WTC11 (cell line): Measurements from ENCODE around the gene BORCS8. TPM values are rescaled to one million over a fixed set of nuclear protein-coding genes. Genes with fewer than 3 reads are reported as not detected.
A peak's percentile ranks its signal among the peaks of the same experiment; 100 is the strongest.

ENCODE experiments used
- ATF1 ChIP-seq: sonication (generic); formaldehyde crosslinking; IDR thresholded peaks from 2 replicates; pipeline ENCODE4 v1.8.1; 2023; ENCODE audit warnings: mild to moderate bottlenecking, moderate library complexity, missing genetic modification reagents
- CBFB ChIP-seq: sonication (generic); formaldehyde crosslinking; IDR thresholded peaks from 2 replicates; pipeline ENCODE4 v1.8.1; 2022; ENCODE audit warnings: mild to moderate bottlenecking, low read depth, missing genetic modification reagents
- CREM ChIP-seq: sonication (generic); formaldehyde crosslinking; IDR thresholded peaks from 2 replicates; pipeline ENCODE4 v1.8.1; 2022; ENCODE audit warnings: mild to moderate bottlenecking, missing genetic modification reagents, moderate library complexity
- ERG ChIP-seq: fragments of 250-450 bp; sonication (Bioruptor Pico); IDR thresholded peaks from 2 replicates; pipeline ENCODE4 v1.8.0; 2021; ENCODE audit warnings: mild to moderate bottlenecking
- ESRRA ChIP-seq: sonication (generic); formaldehyde crosslinking; IDR thresholded peaks from 2 replicates; pipeline ENCODE4 v1.8.1; 2022; ENCODE audit warnings: mild to moderate bottlenecking, missing genetic modification reagents, borderline replicate concordance
- ETV6 ChIP-seq: sonication (generic); formaldehyde crosslinking; IDR thresholded peaks from 2 replicates; pipeline ENCODE4 v1.8.1; 2022; ENCODE audit warnings: mild to moderate bottlenecking, missing genetic modification reagents
- FOXK1 ChIP-seq: sonication (generic); formaldehyde crosslinking; IDR thresholded peaks from 2 replicates; pipeline ENCODE4 v1.8.0; 2022; ENCODE audit warnings: mild to moderate bottlenecking, moderate library complexity, missing genetic modification reagents
- GRHL2 ChIP-seq: fragments of 250-450 bp; sonication (Bioruptor Pico); IDR thresholded peaks from 2 replicates; pipeline ENCODE4 v1.8.0; 2022; ENCODE audit warnings: mild to moderate bottlenecking, moderate library complexity; ENCODE audit not compliant: insufficient replicate concordance, severe bottlenecking
- IRF2 ChIP-seq: sonication (generic); formaldehyde crosslinking; IDR thresholded peaks from 2 replicates; pipeline ENCODE4 v1.8.0; 2022; ENCODE audit warnings: low read depth, missing genetic modification reagents, borderline replicate concordance
- MLX ChIP-seq: sonication (generic); formaldehyde crosslinking; IDR thresholded peaks from 2 replicates; pipeline ENCODE4 v1.8.1; 2023; ENCODE audit warnings: mild to moderate bottlenecking, missing genetic modification reagents, moderate library complexity
- MYBL2 ChIP-seq: sonication (generic); formaldehyde crosslinking; IDR thresholded peaks from 2 replicates; pipeline ENCODE4 v1.8.1; 2023; ENCODE audit warnings: mild to moderate bottlenecking, moderate library complexity, missing genetic modification reagents
- NFE2L1 ChIP-seq: sonication (generic); formaldehyde crosslinking; IDR thresholded peaks from 2 replicates; pipeline ENCODE4 v1.8.1; 2023; ENCODE audit warnings: missing genetic modification reagents
- NR3C1 ChIP-seq: sonication (generic); formaldehyde crosslinking; conservative IDR thresholded peaks from 2 replicates; pipeline ENCODE4 v1.8.1; 2023; ENCODE audit warnings: low read depth, mild to moderate bottlenecking, missing genetic modification reagents
- SMAD4 ChIP-seq: sonication (generic); formaldehyde crosslinking; IDR thresholded peaks from 2 replicates; pipeline ENCODE4 v1.8.0; 2022; ENCODE audit warnings: mild to moderate bottlenecking, missing genetic modification reagents
- TEAD4 ChIP-seq: sonication (generic); formaldehyde crosslinking; IDR thresholded peaks from 2 replicates; pipeline ENCODE4 v1.8.0; 2022; ENCODE audit warnings: mild to moderate bottlenecking, missing genetic modification reagents
- TP53 ChIP-seq: sonication (generic); formaldehyde crosslinking; IDR thresholded peaks from 2 replicates; pipeline ENCODE4 v1.8.1; 2023; ENCODE audit warnings: mild to moderate bottlenecking, missing genetic modification reagents
- ZNF219 ChIP-seq: sonication (generic); formaldehyde crosslinking; IDR thresholded peaks from 2 replicates; pipeline ENCODE4 v1.8.0; 2023; ENCODE audit warnings: missing genetic modification reagents, mild to moderate bottlenecking, borderline replicate concordance
- ZNF396 ChIP-seq: fragments of 250-450 bp; sonication (Bioruptor Pico); IDR thresholded peaks from 2 replicates; pipeline ENCODE4 v1.8.0; 2021; ENCODE audit warnings: mild to moderate bottlenecking, moderate library complexity, borderline replicate concordance
- ZNF671 ChIP-seq: fragments of 250-450 bp; sonication (Bioruptor Pico); IDR thresholded peaks from 2 replicates; pipeline ENCODE4 v1.8.0; 2021; ENCODE audit warnings: mild to moderate bottlenecking
- total RNA-seq: library from RNA; stranded (reverse); gene quantifications from 3 replicates; pipeline ENCODE4 v1.2.3, GENCODE V29; 2021
- TF ChIP-seq, protein P1 (sequence below): sonication (generic); formaldehyde crosslinking; IDR thresholded peaks from 2 replicates; pipeline ENCODE4 v1.8.0; 2022; ENCODE audit warnings: mild to moderate bottlenecking, missing genetic modification reagents
- TF ChIP-seq, protein P2 (sequence below): sonication (generic); formaldehyde crosslinking; IDR thresholded peaks from 2 replicates; pipeline ENCODE4 v1.8.1; 2023; ENCODE audit warnings: mild to moderate bottlenecking, missing genetic modification reagents, moderate library complexity
- TF ChIP-seq, protein P3 (sequence below): sonication (generic); formaldehyde crosslinking; IDR thresholded peaks from 2 replicates; pipeline ENCODE4 v1.8.1; 2023; ENCODE audit warnings: mild to moderate bottlenecking, missing genetic modification reagents, borderline replicate concordance
- TF ChIP-seq, protein P4 (sequence below): sonication (generic); formaldehyde crosslinking; IDR thresholded peaks from 2 replicates; pipeline ENCODE4 v1.8.1; 2022; ENCODE audit warnings: mild to moderate bottlenecking, moderate library complexity, missing genetic modification reagents
- TF ChIP-seq, protein P5 (sequence below): sonication (generic); formaldehyde crosslinking; IDR thresholded peaks from 2 replicates; pipeline ENCODE4 v1.8.0; 2023; ENCODE audit warnings: mild to moderate bottlenecking, missing genetic modification reagents
- TF ChIP-seq, protein P6 (sequence below): sonication (generic); formaldehyde crosslinking; IDR thresholded peaks from 2 replicates; pipeline ENCODE4 v1.8.1; 2023; ENCODE audit warnings: mild to moderate bottlenecking, moderate library complexity, missing genetic modification reagents

The BORCS8 gene
- total RNA-seq, 1 experiment from 2014 or later = 20.9 TPM

GRCh38 chr19:19224852-19225494, 33.0 kb upstream of the BORCS8 start (continued):
- TF ChIP-seq ERG (CRISPR knock-in tag) (no peak), ETV6 (CRISPR knock-in tag) (peak; percentile 82; the same call in 1 of the 2 replicates), MYBL2 (peak; percentile 77), ZNF396 (no peak), SMAD4 (CRISPR knock-in tag) (no peak), ATF1 (CRISPR knock-in tag) (no peak), TEAD4 (no peak), MLX (CRISPR knock-in tag) (0 out of 2 replicates have a peak, but pooled peaks have one; percentile 13), ZNF671 (CRISPR knock-in tag) (no peak), ESRRA (peak; percentile 80; the same call in 1 of the 2 replicates), NR3C1 (CRISPR knock-in tag) (no peak), CBFB (CRISPR knock-in tag) (no peak), CREM (CRISPR knock-in tag) (0 out of 2 replicates have a peak, but pooled peaks have one; percentile 47), FOXK1 (CRISPR knock-in tag) (peak; percentile 82), ZNF219 (CRISPR knock-in tag) (no peak), IRF2 (no peak), GRHL2 (CRISPR knock-in tag) (no peak), TP53 (CRISPR knock-in tag) (no peak), NFE2L1 (CRISPR knock-in tag) (peak; percentile 89; the same call in 1 of the 2 replicates)
- TF ChIP-seq, protein P1, sequence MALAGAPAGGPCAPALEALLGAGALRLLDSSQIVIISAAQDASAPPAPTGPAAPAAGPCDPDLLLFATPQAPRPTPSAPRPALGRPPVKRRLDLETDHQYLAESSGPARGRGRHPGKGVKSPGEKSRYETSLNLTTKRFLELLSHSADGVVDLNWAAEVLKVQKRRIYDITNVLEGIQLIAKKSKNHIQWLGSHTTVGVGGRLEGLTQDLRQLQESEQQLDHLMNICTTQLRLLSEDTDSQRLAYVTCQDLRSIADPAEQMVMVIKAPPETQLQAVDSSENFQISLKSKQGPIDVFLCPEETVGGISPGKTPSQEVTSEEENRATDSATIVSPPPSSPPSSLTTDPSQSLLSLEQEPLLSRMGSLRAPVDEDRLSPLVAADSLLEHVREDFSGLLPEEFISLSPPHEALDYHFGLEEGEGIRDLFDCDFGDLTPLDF (CRISPR knock-in tag) = peak; percentile 70; the same call in 1 of the 2 replicates
- TF ChIP-seq, protein P2, sequence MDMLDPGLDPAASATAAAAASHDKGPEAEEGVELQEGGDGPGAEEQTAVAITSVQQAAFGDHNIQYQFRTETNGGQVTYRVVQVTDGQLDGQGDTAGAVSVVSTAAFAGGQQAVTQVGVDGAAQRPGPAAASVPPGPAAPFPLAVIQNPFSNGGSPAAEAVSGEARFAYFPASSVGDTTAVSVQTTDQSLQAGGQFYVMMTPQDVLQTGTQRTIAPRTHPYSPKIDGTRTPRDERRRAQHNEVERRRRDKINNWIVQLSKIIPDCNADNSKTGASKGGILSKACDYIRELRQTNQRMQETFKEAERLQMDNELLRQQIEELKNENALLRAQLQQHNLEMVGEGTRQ (CRISPR knock-in tag) = no peak
- TF ChIP-seq, protein P3, sequence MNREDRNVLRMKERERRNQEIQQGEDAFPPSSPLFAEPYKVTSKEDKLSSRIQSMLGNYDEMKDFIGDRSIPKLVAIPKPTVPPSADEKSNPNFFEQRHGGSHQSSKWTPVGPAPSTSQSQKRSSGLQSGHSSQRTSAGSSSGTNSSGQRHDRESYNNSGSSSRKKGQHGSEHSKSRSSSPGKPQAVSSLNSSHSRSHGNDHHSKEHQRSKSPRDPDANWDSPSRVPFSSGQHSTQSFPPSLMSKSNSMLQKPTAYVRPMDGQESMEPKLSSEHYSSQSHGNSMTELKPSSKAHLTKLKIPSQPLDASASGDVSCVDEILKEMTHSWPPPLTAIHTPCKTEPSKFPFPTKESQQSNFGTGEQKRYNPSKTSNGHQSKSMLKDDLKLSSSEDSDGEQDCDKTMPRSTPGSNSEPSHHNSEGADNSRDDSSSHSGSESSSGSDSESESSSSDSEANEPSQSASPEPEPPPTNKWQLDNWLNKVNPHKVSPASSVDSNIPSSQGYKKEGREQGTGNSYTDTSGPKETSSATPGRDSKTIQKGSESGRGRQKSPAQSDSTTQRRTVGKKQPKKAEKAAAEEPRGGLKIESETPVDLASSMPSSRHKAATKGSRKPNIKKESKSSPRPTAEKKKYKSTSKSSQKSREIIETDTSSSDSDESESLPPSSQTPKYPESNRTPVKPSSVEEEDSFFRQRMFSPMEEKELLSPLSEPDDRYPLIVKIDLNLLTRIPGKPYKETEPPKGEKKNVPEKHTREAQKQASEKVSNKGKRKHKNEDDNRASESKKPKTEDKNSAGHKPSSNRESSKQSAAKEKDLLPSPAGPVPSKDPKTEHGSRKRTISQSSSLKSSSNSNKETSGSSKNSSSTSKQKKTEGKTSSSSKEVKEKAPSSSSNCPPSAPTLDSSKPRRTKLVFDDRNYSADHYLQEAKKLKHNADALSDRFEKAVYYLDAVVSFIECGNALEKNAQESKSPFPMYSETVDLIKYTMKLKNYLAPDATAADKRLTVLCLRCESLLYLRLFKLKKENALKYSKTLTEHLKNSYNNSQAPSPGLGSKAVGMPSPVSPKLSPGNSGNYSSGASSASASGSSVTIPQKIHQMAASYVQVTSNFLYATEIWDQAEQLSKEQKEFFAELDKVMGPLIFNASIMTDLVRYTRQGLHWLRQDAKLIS (CRISPR knock-in tag) = no peak
- TF ChIP-seq, protein P4, sequence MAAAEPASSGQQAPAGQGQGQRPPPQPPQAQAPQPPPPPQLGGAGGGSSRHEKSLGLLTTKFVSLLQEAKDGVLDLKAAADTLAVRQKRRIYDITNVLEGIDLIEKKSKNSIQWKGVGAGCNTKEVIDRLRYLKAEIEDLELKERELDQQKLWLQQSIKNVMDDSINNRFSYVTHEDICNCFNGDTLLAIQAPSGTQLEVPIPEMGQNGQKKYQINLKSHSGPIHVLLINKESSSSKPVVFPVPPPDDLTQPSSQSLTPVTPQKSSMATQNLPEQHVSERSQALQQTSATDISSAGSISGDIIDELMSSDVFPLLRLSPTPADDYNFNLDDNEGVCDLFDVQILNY (CRISPR knock-in tag) = peak; percentile 61; the same call in 1 of the 2 replicates
- TF ChIP-seq, protein P5, sequence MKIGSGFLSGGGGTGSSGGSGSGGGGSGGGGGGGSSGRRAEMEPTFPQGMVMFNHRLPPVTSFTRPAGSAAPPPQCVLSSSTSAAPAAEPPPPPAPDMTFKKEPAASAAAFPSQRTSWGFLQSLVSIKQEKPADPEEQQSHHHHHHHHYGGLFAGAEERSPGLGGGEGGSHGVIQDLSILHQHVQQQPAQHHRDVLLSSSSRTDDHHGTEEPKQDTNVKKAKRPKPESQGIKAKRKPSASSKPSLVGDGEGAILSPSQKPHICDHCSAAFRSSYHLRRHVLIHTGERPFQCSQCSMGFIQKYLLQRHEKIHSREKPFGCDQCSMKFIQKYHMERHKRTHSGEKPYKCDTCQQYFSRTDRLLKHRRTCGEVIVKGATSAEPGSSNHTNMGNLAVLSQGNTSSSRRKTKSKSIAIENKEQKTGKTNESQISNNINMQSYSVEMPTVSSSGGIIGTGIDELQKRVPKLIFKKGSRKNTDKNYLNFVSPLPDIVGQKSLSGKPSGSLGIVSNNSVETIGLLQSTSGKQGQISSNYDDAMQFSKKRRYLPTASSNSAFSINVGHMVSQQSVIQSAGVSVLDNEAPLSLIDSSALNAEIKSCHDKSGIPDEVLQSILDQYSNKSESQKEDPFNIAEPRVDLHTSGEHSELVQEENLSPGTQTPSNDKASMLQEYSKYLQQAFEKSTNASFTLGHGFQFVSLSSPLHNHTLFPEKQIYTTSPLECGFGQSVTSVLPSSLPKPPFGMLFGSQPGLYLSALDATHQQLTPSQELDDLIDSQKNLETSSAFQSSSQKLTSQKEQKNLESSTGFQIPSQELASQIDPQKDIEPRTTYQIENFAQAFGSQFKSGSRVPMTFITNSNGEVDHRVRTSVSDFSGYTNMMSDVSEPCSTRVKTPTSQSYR (CRISPR knock-in tag) = no peak
- TF ChIP-seq, protein P6, sequence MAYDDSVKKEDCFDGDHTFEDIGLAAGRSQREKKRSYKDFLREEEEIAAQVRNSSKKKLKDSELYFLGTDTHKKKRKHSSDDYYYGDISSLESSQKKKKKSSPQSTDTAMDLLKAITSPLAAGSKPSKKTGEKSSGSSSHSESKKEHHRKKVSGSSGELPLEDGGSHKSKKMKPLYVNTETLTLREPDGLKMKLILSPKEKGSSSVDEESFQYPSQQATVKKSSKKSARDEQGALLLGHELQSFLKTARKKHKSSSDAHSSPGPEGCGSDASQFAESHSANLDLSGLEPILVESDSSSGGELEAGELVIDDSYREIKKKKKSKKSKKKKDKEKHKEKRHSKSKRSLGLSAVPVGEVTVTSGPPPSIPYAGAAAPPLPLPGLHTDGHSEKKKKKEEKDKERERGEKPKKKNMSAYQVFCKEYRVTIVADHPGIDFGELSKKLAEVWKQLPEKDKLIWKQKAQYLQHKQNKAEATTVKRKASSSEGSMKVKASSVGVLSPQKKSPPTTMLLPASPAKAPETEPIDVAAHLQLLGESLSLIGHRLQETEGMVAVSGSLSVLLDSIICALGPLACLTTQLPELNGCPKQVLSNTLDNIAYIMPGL (CRISPR knock-in tag) = peak; percentile 87
